LHCN-M2 (cell line): ENCODE data around the gene ENO4. TPM values are rescaled to one million over a fixed set of nuclear protein-coding genes. Genes with fewer than 3 reads are reported as not detected.
A peak's percentile ranks its signal among the peaks of the same experiment; 100 is the strongest.

Source experiments
- DNase-seq: peaks from one replicate; pipeline ENCODE4 v3.0.0-alpha.2; 2012; ENCODE audit warnings: low read depth
- polyA plus RNA-seq: library from polyadenylated mRNA; unstranded; fragments of >200 nt; gene quantifications from one replicate; pipeline ENCODE4 v1.2.1, GENCODE V29; 2012; ENCODE audit warnings: missing spikeins
- total RNA-seq: library from RNA; depleted of rRNA; stranded (reverse); fragments of >200 nt; gene quantifications from 2 replicates; pipeline ENCODE4 v1.2.3, GENCODE V29; 2014; rRNA removed

The ENO4 gene, protein sequence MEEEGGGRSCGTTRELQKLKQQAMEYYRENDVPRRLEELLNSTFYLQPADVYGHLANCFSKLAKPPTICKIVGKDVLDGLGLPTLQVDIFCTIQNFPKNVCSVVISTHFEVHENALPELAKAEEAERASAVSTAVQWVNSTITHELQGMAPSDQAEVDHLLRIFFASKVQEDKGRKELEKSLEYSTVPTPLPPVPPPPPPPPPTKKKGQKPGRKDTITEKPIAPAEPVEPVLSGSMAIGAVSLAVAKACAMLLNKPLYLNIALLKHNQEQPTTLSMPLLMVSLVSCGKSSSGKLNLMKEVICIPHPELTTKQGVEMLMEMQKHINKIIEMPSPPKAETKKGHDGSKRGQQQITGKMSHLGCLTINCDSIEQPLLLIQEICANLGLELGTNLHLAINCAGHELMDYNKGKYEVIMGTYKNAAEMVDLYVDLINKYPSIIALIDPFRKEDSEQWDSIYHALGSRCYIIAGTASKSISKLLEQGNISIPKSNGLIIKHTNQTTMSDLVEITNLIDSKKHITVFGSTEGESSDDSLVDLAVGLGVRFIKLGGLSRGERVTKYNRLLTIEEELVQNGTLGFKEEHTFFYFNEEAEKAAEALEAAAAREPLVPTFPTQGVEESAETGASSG
- total RNA-seq = 0.19 and 0.23 TPM in 2 replicates
- 0.58 TPM for polyA plus RNA-seq

DNA sequence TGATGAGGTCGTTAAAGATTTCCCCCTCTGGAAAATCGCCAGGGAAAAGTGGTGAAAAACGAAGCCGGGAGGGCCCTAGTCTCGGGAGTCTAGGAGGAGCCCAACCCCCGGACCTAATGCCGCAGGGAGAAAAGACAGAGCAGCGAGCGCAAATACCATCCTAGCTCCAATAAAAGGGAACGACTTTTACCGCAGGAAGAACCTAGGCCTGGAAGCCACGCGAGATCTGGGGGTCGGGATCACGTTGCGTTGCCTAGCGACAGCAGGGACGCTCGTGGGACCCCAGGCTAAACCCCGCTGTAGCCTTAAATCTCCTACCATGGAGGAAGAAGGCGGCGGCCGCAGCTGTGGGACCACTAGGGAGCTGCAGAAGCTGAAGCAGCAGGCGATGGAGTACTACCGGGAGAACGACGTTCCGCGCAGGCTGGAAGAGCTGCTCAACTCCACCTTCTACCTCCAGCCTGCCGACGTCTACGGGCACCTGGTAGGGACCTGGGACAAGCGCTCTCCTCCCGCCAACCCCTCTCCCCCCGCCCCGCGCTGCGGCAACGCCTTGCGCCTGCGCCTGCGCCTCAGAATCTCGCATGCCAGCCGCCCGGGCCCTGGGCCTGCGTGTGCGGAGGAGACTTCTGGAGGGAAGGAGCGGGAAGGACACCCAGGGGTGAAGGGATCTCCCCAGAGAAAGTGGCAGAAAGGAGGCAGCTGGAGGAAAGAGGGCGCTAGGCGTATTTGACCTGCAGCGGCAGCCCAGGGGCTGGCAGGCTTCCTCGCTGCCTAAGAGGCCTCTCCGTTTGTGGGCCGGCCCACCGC lies at the start of gene ENO4:
Gene ENO4, plus strand, starts transcription at position 252 of the 810 bp plus-strand sequence. Its CDS starts 68 bp downstream, at position 320.
- DNase-seq = peak; percentile 75

DNA sequence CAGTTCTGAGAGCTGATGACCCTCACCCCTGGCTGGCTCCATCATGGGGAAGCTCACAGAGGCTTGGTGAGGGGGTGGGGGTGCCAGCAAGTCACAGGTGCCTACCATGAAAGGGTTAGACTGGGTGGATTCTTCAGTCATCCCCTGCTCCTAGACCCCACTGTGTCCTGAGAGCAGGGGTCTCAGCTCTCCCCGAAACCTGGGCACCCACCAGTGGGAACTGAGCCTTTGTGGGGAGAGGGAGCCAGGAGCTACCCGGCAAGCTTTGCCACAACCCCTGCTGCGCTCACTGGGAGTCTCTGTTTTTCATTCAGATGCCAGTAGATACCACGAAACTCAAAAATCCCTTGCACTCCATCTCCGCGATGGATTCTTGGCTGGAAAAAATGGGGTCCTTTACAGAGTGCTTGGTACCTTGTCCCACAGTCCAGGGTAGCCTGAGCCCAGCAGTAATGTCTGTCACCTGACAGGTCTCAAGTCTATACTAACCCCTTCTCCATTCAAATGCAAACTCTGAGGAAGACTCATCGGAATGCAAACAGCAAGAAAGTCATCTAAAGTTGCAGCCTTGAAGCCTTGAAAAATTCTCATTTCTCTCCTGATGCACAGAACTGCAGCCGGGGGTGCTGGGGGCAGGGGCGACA lies 48.9 kb upstream of the ENO4 start:
- no peak for DNase-seq

DNA sequence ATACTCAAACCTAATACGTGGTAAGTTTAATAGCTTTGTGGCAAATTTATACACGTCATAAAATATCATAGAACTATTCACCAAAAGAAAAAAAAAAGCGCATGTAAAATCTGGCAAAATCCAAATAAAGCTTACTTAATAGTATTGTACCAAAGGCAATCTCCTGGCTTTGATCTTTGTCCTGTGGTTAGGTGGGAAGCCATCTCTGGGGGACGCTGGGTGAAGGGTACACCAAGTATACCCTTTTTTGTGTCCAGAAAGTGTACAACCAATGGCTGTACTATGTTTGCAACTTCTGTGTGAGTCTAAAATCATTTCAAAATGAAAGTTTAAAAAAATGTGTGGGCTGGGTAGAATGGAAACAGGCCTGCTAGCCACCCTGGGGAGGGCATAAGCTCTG lies 47.6 kb upstream of the ENO4 start:
- no peak for DNase-seq

DNA sequence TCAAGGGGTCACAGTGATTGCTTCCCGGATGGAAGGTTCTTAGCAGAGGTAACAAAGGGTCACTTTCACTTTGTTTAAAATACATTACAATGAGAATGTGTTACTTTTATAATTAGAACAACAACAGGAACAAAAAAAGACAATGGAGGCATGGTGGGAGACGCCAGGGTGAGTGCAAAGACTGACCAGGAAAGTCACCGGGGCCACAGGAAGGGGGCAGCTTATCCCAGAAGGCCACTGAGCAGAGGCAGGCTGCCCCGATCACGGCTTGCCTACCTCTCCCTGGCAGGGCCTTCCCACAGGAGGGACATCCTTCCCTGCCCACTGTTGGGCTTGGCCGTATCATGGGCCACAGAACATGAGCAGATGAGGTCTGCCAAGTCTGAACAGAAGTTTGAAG lies 46.8 kb upstream of the ENO4 start:
- DNase-seq = no peak

DNA sequence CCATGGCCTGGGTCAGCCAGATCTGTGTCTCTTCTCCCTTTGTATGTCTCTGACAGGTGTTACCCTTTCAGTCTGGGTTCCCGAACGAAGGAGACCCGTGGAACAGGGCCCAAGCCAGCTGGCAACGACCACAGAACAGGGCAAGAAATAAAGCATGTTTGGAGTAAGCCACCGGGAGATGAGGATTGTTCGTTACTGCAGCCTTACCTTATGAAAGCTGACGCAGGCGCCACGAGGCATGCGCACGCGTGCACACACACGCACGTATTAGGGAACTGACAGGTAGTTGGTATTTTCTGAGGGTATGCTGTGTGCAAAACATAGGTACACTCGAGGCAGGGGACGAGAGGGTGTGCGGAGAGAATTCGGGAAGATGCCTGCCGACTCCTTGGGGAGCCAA lies 46.4 kb upstream of the ENO4 start:
- DNase-seq = no peak

DNA sequence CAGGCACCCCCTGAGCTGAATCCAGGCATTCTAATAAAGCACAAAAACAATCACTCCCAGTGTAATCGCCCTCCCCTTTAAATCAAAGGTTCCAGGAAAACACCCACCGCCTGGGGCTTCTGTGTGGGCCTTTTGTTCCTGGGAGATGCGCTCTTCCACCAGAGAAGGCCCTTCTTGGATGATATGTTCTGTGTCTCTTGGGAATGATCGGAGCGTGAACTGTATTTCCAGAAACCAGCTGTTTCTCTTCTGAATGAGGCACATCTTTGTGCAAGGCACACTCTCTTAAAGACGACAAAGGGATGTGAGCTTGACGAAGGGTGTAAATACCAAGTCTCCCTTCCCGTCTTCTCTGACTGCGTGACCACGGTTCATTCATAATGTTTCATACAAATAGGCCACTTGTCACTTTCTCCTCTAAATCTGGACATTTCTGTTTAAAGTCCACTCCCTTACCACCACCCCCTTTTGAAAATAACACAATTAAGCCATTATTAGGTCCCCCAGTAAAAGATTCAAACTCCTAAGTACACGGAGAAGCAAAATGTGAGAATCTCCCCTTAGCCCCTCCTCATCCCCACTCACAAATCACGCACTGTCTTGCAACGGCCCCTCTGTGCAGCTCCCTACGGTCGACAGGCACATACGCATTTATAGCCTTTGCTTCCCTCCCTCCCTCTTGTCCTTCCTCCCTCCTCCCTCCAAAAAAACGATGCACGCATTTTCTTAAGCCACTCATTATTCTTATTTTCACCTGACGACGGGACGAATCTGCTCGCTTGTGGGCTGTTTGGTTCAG lies 45.6 kb upstream of the ENO4 start:
- no peak for DNase-seq

DNA sequence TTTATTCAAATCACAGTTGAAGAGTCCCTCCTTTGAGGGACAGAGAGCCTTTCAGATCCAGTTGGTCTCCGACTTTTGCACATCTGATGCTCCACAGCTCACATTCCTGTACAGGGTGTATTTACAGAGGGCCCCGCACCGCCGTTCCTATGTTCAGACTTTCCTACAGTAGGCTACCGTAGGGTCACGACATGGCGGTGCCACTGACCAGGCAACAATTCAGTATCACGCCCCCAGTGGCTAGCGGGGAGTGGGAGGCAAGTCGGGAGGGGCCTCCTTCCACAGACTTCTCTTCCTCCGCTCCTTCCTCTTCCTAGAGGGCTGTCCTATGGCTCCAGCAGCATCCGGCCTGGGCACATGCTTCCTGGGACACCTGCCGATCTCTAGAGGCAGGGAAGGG lies 40.6 kb upstream of the ENO4 start:
- no peak for DNase-seq

DNA sequence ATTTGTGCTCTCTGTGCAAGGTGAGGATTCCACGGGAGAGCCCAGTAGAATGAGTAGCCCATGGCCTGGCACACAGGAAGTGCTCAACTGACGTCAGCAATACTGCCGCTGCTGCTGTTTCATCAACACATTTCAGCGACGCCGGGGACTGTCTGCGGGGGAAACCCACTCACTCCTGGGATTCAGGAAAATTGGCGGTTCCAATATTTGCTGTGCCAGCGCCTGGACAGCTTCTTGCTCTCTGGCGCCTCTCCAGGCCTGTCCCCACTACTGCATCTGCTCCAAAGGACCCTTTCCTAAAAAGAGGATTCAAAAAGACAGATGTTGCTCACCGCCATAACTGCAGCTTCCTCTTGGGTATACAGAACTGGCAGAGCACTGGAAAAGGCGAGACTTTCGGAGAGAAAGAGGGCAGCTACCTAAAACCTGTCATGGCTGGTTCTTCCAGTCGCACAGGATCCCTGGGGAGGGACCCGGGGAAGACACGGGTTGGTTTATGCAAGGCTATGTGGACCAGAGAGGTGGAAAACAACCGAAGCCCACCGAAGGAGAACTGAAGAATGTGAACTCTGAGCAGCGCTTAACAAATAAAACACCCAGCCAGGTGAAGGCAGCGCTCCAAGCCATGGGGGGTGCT lies 39.7 kb upstream of the ENO4 start:
- no peak for DNase-seq

DNA sequence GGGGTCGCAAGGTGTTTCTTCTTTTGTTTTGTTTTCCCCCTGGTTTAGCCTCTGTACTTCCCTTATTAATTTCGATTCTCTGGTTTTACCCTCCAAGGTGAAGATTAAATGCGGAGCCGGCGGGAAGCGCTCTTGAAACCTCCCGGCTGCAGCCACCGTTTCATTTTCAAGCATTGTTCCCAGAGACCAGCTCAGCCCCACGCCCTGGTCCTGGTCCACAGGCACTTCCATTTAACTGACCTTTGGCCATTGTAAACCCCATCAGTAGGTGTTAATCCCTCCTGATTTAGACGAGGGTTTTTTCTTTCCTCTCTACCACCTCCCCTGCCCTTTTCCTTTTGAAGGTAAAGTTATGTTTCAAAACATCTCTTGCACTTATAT lies 39.2 kb upstream of the ENO4 start:
- DNase-seq = no peak

DNA sequence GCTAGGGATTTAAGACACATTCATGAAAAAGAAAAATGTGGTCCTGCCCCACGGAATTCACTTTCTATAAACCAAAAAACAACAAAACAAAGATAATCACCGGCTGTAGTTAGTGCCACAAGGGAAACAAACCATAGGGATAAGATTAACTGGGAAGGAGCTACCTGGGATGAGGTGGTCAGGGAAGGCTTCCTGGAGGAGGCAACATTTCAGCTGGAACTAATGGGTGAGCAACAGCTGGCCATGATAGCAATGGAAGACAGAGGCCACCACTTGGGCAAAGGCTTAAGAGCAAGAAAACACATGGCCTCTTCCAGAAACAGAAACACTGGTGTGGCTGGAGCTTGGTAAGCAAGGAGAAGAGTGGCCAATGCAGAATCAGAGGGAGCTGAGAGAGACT lies 38.4 kb upstream of the ENO4 start:
- no peak for DNase-seq

DNA sequence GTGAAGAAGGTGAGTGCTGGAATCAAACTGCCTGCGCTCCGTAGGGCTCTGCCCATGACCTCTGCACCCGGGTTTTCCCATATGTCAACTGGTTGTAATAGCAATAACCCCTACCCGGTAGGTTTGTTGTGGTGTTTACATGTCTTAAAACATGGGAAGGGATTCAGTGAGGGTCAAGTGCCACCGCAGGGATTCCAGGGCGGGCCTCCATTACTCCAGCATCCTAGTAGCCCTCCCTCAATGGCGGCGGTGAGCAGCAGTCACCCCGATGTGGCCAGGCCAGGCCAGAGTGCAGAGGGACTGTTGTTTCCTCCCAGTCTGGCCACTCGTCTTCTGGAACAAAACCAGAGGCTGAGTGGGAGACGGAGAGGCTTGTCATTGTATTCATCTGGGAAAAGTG lies 37.6 kb upstream of the ENO4 start:
- DNase-seq = no peak

DNA sequence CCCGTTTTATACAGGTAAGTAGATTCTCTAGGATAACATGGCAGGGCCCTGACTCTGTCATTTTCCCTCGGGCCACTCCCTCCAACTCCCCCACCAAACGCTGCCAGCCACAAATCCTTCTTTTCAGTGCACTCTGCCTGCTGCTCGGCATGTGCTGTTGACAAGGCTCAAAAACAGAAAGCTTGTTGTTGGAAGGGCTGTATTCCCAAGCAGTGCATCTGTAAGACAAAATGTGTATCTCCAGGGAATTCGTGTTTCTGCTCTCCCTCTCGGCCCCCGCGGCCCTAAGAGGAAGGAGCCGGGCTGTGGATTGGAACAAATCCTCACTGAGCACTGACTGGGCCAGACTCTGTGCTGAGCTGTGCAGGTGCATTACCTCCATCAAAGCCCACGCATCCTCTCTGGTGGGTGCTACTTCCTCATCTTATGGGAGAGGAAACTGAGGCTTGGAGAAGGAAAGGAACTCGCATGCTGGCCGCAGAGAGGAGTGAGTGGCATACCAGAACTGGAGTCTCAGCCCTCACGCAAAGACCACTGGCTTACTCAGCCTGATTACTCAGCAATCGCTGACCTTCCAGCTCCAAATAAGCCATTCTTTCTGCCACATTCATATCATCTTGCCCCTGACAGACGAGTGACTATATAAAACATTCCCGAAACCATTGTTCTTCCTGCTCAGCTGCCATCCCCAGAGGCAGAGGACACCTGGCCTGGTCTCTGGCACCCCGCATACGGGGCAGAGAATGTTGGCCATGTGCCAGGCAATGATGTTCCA lies 33.5 kb upstream of the ENO4 start:
- DNase-seq = peak; percentile 79

DNA sequence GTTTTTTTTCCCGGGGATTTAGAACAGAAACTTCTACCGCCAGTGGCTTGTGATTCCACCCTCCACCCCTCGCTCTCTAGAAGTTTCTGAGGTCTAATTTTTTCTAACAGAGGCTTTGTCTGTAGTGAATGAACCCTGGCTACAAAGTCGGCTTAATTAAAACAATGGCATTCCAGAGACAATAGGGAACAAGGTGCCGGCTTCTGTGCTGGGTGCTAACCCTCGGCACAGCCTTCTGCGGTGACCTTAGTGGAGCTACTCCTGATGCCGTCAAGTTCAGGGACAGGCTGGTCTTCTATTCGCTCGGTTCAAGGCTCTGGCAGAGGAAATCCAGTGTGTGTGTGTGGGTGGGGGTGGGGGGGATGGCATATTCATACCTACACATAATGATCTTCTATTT lies 32.1 kb upstream of the ENO4 start:
- no peak for DNase-seq

DNA sequence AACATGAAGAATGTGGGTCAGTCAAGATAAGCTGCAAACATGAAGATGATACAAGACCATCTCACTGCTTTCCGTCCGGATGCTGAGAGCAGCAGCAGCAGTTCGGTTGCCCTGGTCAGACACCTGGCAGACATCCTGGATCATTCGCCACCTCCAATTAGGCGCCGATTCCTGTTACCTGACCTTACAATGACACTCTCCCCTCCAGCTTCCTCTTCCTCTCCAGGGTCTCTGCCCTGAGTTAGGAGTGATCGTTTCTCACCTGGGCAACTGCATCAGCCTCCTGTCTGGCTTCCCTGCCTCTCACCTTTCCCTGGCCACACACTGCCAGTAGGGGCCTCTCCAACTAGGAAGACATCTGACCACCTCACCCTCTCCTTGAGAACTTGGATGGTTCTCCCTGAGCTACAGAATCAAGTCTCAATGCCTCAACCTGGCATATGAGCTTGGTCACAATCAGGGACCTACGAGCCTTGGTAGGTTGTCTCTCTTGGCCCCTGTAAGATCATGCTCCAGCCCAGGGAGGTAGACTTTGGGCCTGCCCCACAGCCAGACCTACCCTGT lies 31.4 kb upstream of the ENO4 start:
- no peak for DNase-seq

DNA sequence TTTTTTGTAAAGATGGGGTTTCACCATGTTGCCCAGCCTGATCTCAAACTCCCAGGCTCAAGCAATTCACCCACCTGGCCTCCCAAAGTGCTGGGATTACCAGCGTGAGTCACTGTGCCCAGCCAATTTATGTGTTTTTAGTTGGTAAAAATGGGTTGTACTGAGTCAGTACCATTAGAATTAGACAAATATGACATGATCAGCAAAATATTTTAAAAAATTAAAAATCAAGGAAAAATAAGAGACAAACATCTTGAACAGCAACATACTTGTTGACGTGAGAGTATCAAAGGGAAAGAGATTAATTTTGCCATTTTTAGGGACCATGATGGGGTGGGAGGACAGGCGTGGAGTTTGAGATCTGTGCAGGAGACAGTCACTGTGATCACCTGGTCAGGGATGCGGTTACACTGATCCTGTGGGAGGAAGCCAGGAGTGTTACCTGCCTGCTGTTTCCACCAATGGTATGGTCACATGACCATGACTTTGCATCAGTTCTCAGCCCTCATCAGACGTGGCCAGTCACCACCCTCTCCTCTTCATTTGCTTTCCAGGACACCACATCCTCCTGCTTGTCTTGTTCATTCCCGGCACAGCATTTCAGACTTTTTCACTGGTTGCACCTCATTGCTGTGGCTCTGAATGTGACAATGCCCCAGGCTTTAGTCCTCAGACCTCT lies 29.2 kb upstream of the ENO4 start:
- DNase-seq = no peak

DNA sequence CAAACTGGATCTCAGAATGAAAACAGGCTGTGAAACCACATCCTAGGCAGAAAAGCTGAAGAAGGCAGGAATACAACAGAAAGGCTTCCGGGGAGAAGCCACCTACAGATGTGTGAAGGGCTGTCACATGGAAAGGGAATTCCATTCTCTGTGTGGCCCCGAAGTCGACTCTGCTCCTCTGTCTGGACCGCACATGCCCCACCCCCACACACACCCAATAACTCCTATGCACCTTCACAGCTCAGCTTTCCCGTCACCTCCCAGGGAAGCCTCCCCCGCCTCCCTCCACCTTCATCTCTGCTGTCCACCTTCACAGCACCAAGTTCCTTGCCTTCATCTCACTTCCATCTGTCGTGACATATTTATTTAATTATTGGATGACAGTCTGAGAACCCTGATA lies 23.4 kb upstream of the ENO4 start:
- DNase-seq = no peak

DNA sequence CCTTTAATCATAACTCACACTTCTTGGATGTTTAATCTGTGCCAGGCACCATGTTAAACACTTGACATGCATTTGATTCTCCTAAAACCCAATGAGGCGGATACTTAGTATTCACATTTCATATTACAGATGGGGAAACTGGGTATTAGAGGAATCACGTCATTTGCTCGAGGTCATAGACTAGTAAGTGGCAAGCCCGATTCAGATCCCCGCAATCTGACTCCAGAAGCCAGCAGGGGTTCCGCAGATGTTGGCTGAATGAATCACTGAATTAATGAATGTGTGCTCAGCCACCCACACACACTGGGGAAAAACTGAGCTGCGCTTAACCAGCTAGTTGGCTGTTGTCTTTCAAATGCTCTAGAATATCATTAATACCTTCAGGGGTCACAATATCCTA lies 22.5 kb upstream of the ENO4 start:
- DNase-seq = peak; percentile 61

DNA sequence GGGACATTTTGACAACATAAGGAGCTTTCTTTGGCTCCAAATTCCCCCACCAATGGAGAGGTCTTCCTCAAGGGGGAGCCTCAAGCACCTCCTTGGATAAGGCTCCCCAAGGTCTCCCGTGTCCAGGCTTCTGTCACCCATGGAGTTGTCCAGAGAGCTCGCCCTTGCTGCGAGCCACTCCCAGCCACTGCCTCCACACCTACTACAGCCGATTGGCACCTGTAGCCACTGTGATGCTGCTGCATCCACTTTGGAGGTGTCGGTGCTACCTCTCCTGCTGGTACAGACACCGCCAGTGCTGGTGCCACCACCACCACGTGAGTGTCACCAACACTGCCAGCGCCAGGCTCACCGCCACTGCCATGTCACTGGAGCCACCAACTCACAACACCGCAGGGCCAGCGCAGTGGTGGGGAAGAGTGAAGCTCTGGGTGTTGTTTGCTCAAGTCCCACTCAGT lies 22.1 kb upstream of the ENO4 start:
- no peak for DNase-seq

DNA sequence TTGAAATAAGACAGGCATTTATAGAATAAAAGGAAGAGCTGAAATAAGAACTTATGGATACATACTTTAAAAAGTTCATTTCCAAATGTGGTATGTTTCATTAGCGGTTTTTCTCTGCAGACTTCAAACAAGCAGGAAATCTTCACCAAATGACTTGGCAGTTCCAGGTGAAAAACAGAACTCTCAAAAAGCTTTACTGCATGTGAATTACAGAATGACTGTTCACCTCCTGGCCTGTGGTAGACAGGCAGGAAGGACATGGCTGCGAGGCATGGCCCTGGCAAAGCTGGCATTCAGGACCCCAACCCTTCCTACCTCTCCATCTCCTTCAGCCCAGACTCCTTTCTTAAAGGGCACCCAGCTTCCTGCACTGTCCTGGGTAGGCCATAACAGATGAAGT lies 21.2 kb upstream of the ENO4 start:
- no peak for DNase-seq
